Measurements from ENCODE around the gene TRMT1L. TPM values are rescaled to one million over a fixed set of nuclear protein-coding genes. Genes with fewer than 3 reads are reported as not detected.

TRMT1L gene
- total RNA-seq, 1 experiment from 2014 or later = 28.3 TPM

- H3K9ac ChIP-seq (ENCODE audit: low read length) = no peak overlapping the region
- POLR2A ChIA-PET = no interaction called here
- no peaks in the 10 kb centered on the region for H3K27me3 ChIP-seq (ENCODE audit: insufficient read depth, low read length)
- H3K79me2 ChIP-seq (ENCODE audit: insufficient read depth, low read length) = no peaks in the 10 kb centered on the region
- ATAC-seq (no peak), DNase-seq (ENCODE audit: low read depth, low spot score) (no peak)
- no peak overlapping the region for H3K4me2 ChIP-seq (ENCODE audit: low read length)
- CTCF ChIA-PET = no interaction called here
- no peaks in the 10 kb centered on the region for H4K20me1 ChIP-seq (ENCODE audit: insufficient read depth)
- H3K36me3 ChIP-seq (ENCODE audit: control insufficient read depth in 1 of 2, insufficient read depth in 2 of 2, low read length in 2 of 2) = no peaks in the 10 kb centered on the region
- H3K9me3 ChIP-seq (ENCODE audit: control insufficient read depth in 1 of 2, insufficient read depth in 1 of 2, low read depth in 1 of 2, low read length in 2 of 2) = no peaks in the 10 kb centered on the region; a peak in 1 of 4 replicates
- BruUV-seq (replicated peaks) = no TSS peak
- no peak overlapping the region for H2AFZ ChIP-seq (ENCODE audit: low read depth, low read length, poor library complexity, severe bottlenecking)
- intact Hi-C loops (cut with micrococcal nuclease) = no loop called here
- no peak overlapping the region for H3K4me3 ChIP-seq (replicated peaks in 1 of 2; ENCODE audit: low read depth in 1 of 2, low read length in 2 of 2)
- no peak overlapping the region for H3K27ac ChIP-seq (ENCODE audit: low read depth, low read length)
- no peaks in the 10 kb centered on the region for H3K9me2 ChIP-seq (ENCODE audit: insufficient read depth)
- TF ChIP-seq CEBPB (IDR thresholded peaks at IDR 0.05; ENCODE audit: low read depth) = no peak
- no peak for TF ChIP-seq ATF3 (IDR thresholded peaks at IDR 0.05)
- no peak for TF ChIP-seq EZH2phosphoT487 (IDR thresholded peaks at IDR 0.05; ENCODE audit: borderline replicate concordance)
- no peak for TF ChIP-seq ELF1 (IDR thresholded peaks at IDR 0.05; ENCODE audit: borderline replicate concordance, low read depth)
- no peak for TF ChIP-seq JUND (IDR thresholded peaks at IDR 0.05)
- TF ChIP-seq RAD21 (IDR thresholded peaks at IDR 0.05; ENCODE audit: low read depth) = no peak
- TF ChIP-seq REST (IDR thresholded peaks at IDR 0.05; ENCODE audit: low read depth) = no peak
- TF ChIP-seq TCF7L2 (IDR thresholded peaks at IDR 0.05; ENCODE audit: borderline replicate concordance, extremely low read depth, insufficient read depth, insufficient read length) = no peak
- no peak for TF ChIP-seq POLR2A (IDR thresholded peaks at IDR 0.05; ENCODE audit: borderline replicate concordance, extremely low read depth, insufficient read depth, insufficient read length)
- no peak for TF ChIP-seq SRF (IDR thresholded peaks at IDR 0.05; ENCODE audit: low read depth)
- TF ChIP-seq ZFX (IDR thresholded peaks at IDR 0.05) = no peak
- no peak for TF ChIP-seq YY1 (IDR thresholded peaks at IDR 0.05; ENCODE audit: extremely low read depth, insufficient replicate concordance, low read depth, low read length)
- no peak for TF ChIP-seq CTCF (IDR thresholded peaks at IDR 0.05 in 2 of 3, conservative IDR thresholded peaks at IDR 0.05 in 1 of 3; ENCODE audit: borderline replicate concordance in 1 of 3, insufficient read depth in 1 of 3, low read depth in 2 of 3, low read length in 2 of 3)
- no peak for TF ChIP-seq CBX3 (IDR thresholded peaks at IDR 0.05; ENCODE audit: low read depth)
- no peak for TF ChIP-seq POLR2AphosphoS5 (IDR thresholded peaks at IDR 0.05; ENCODE audit: low read depth, low read length)
- no peak for TF ChIP-seq EZH2 (IDR thresholded peaks at IDR 0.05)
- TF ChIP-seq EGR1 (IDR thresholded peaks at IDR 0.05; ENCODE audit: low read depth) = no peak
- TF ChIP-seq SP1 (IDR thresholded peaks at IDR 0.05; ENCODE audit: low read depth) = no peak
- H3K4me1 ChIP-seq (ENCODE audit: control insufficient read depth in 1 of 2, insufficient read depth in 2 of 2, low read length in 2 of 2) = no peaks in the 10 kb centered on the region
- RAD21 ChIA-PET (ENCODE audit: low non-redundant PET in 1 of 2, low total read pairs in 2 of 2, uncharacterized antibody in 2 of 2, unreplicated experiment in 2 of 2) = no interaction called here
Observed at GRCh38 chr1:185110145-185110544, 46.6 kb downstream of the TRMT1L start.

Measured in HCT116 (cell line).